ENCODE measurements around the gene KCNJ15. TPM values are rescaled to one million over a fixed set of nuclear protein-coding genes. Genes with fewer than 3 reads are reported as not detected.

The KCNJ15 gene
- total RNA-seq, 1 donor from 2014 or later = 0.46 TPM

DNA sequence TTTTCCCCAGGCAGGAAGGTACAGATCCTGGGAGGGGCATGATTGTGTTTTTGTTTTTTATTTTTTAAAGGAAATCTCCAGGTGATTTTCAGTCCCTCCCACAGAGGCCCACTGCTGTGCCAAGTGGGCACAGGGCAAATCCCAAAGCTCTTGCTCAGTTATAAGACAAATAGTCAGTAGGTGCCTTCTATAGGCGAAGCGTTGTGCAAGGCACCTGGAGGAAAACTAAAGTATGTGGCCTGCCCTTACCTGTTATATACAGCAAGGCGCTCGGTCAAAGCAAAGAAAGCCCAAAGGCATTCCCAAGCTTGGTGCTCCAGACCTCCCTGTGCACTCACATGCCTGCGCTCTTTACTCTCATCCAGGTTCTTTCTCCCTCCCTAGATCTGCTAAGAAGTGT is 81.0 kb downstream of the KCNJ15 start:
- DNase-seq (ENCODE audit: missing footprints) (no peak), ATAC-seq (no peak)
- intact Hi-C loops (cut with DNase I) = no loop called here

DNA sequence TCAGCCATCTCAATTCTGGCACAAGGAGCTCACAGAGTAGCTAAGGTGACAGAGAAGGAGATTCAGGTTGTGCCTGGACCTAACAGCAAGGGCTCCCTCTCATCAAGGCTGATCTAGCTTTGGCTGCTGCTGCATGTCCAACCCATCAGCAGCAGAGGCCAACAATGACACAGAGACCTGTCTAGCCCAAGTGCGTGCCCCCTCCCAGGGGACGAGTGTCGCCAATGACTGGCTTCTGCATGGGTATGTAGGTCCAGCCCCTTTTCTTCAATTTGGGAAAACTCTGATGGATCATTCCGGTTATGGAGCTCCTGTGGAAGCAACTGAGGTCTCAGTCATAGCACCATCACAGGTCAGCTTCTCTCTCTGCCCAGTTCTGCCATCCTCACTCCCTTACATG is 83.3 kb downstream of the KCNJ15 start:
- intact Hi-C loops (cut with DNase I) = no loop called here
- DNase-seq (ENCODE audit: missing footprints) (no peak), ATAC-seq (no peak)

DNA sequence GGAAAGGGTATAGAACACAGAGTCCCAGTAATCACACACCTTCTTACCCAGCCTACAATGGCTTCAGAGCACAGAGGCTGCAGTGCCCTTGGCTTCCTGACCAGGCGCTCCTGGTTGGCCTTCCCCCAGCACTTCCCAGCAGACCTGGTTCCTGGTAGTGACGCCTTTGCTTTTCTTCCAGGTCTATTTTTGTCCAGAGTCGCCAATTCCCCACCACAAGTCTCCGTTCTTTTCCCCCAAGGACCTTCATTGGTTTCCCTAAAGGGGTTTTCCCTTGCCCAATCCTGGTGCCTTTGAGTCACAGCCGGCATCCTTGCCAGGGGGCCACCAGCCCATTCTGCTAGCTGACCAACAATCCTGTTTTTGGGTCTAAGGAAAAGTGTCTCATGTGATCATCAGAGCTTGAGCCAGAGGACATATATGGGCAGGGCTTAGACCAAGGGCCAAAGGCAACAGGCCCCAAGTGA is 84.8 kb downstream of the KCNJ15 start:
- peak; percentile 42 for ATAC-seq
- intact Hi-C loops (cut with DNase I) = no loop called here
- no peak for DNase-seq (ENCODE audit: missing footprints)

DNA sequence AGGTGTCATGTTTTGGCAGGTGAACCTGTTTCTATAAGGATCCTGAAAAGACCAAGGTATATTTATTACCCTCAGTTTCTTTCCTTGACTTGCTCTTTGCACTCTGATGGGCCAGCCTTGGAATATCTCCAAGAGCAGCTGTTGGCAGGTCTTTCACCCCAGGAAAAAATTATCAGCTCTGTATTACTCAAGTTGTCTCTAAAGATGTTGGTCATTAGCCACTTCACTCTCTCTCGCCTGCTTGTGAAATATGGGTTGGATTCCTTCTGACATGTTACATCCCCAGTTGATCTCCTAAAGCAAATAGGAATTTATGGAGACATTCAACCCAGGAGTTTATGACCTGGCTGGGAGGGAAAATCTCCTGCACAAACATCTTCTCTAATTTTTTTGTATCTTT is 85.9 kb downstream of the KCNJ15 start:
- no peak for ATAC-seq
- DNase-seq (ENCODE audit: missing footprints) = no peak

DNA sequence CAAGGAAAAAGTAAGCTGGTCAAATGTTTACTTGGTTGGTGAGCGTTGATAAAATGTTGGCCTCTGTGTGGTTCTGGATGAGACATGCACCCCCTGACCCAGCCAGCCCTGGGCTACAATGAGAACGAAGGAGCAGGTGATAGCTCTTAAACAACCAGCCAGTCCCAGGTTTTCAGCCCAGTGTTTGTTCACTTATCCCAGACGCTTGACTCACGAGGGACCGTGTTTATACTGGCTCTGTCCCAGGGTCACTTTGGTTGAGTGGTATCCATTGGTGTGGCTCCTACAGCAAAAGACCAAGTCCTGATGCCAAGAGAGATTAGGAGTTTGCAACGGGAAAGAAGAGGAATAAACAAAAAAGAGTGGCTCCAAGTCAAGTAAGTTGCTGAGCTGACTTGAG is 86.9 kb downstream of the KCNJ15 start:
- DNase-seq (ENCODE audit: missing footprints) = no peak
- intact Hi-C loops (cut with DNase I) = no loop called here
- ATAC-seq = no peak

More for the DNA sequence above, 85.9 kb downstream of the KCNJ15 start:
- intact Hi-C loops (cut with DNase I) = no loop called here

DNA sequence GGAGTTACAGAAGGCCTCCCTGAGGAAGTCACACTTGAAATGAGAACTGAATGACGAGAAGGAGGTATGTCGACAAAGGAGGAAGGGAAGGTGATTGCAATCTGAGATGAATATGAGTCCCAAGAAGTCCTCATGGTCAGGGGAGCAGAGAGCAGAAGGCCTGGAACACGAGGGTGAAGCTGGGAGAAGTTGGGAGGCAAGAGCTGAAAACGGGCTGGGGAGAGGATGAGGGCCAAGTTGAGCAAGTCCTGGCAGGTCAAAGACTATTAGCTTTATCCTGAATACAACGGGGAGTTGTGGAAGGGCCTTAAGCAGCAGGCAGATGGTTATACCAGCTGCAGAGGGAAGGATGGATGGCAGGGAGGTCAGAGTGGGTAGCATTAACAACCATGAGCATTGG is 89.5 kb downstream of the KCNJ15 start:
- DNase-seq (ENCODE audit: missing footprints) (no peak), ATAC-seq (no peak)
- intact Hi-C loops (cut with DNase I) = loop anchor here (5.0 kb wide), 1 partner anchor 49 kb away; no protein-coding TSS in a partner anchor

DNA sequence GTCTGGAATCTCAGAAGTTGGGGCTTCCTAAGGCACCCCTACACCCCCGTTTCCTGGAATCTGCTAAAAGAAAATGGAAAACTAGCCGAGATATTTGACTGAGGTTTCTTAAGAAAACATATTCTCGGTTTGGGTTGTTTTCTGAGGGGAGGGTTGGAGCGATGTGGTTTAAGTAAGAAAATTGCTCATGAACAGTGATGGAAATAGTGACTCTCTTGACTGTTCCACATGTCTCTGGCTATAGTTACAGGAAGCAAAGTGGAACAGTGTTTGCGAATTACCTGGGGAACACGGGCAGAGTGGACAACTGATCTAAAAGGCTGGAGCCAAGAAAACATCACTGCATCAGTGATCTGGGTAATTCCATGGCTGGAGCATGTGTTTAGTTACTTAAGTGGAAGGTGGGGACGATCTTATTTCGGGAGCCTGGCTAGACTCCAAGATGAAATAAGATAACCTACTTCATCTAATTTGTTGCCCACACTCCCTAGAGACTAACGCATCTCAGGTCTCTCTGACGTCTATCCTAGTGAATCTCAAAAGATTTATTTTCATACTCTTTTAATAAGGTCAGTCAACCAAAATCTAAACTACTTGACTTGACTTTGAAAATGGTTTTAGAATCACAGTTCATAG is 92.4 kb downstream of the KCNJ15 start:
- no peak for DNase-seq (ENCODE audit: missing footprints)
- intact Hi-C loops (cut with DNase I) = loop anchor here (5.0 kb wide), 1 partner anchor 52 kb away; no protein-coding TSS in a partner anchor
- no peak for ATAC-seq

DNA sequence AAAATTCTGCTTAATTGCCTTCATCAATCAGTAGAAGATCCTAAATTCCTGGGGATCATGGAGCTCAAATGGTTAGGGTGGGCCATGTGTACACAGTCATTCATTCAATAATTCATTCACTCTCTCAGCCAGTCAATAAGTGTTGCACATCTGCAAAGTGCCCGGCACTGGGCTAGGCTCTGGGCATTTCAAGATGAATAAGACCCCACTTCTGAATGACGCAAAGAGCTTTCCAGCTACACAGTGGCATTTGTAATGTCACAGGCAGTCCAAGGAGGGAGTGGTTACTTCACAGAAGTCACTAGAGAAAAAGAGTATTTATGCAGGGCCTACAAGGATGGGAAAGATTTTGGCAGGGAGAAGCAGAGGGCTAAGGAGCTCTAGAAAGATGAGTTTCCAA is 93.2 kb downstream of the KCNJ15 start:
- intact Hi-C loops (cut with DNase I) = loop anchor here (5.0 to 10.0 kb wide), 3 partner anchors 53 to 675 kb away; no protein-coding TSS in a partner anchor
- DNase-seq (ENCODE audit: missing footprints) (no peak), ATAC-seq (no peak)

DNA sequence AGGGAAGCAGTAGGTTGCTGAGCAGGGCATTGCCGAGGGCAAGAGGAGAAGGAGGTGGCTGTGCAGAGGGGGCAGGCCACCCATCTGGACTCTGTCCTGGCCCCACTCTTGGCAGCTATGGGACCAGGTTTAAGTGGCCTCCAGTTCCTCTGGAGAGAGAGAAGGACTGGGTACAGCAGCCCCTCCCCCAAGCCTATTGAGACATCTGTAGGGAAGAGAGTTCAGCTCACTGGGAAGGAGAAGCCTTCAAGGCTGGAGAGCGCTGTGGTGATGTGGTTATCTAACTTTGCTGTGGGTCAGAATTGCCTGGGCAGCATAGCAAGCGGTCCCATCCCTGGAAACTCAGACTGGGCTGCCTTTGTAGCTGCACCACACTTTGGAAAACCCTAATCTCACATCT is 93.9 kb downstream of the KCNJ15 start:
- no peak for DNase-seq (ENCODE audit: missing footprints)
- intact Hi-C loops (cut with DNase I) = loop anchor here (10.0 kb wide), 2 partner anchors 646 to 676 kb away; no protein-coding TSS in a partner anchor
- ATAC-seq = no peak

DNA sequence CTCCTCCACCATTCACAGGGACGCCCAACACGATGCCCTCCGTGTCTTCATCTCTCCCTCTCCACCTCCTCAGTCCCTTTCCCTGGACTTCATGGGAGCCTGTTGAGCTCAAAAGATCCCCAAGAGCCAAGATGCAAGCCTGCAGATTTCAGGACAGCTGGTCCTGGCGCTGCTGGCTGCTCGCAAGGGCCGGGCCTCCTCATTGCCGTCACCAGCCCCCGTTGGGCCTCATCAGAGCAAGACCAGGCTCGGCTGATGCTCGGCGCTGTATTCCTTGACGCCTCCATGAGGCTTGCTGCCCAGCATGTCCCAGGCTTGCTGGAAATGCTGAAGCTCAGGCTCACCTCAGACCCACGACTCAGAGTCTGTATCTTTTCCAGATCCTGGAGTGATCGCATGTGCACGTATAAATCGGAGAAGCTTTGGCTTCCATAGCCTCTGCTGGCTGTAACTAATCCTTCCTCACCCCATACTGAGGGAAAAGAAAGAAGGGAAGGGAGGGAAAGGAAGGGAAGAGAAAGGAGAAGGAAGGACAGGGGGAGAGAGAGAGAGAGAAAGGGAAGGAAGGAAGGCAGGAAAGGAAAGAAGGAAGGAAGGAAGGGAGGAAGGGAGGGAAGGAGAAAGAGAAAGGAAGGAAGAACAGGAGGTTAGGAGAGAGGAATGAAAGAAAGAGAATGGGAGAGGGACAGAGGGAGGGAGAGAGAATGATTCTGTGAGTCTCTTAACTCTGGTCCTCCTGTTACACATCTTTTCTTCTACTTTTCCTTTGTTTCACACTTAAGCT is 94.6 kb downstream of the KCNJ15 start:
- ATAC-seq = no peak
- peak; percentile 72 for DNase-seq (ENCODE audit: missing footprints)
- intact Hi-C loops (cut with DNase I) = loop anchor here (10.0 kb wide), 2 partner anchors 647 to 677 kb away; no protein-coding TSS in a partner anchor

DNA sequence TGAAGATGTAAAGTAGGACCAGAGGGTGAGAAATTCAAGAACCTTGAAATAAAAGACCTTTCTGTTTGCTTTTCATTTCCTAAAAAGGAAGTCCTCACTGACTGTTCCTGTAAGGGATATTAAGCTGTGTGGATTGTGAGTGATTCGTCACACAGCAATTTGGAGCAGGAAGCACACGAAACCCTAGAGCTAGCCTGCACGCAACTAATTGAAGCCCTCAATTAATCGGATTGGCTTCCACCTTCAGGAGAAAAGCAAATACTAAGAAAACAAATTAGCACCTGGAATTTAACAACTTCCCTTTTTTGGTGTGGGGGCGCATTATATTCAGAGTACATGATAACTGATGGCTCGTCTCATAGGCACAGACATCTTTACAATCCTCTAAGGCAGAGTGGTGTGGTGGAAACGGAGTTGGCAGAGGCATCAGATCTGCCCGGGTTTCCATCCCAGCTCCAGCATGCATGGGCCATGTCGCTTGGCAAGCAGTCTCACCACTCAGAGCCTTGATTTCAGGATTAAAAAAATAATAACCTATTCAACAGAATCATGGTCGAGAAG is 95.2 kb downstream of the KCNJ15 start:
- no peak for ATAC-seq
- intact Hi-C loops (cut with DNase I) = loop anchor here (1.0 to 10.0 kb wide), 4 partner anchors 133 to 677 kb away; no protein-coding TSS in a partner anchor
- DNase-seq (ENCODE audit: missing footprints) = no peak

DNA sequence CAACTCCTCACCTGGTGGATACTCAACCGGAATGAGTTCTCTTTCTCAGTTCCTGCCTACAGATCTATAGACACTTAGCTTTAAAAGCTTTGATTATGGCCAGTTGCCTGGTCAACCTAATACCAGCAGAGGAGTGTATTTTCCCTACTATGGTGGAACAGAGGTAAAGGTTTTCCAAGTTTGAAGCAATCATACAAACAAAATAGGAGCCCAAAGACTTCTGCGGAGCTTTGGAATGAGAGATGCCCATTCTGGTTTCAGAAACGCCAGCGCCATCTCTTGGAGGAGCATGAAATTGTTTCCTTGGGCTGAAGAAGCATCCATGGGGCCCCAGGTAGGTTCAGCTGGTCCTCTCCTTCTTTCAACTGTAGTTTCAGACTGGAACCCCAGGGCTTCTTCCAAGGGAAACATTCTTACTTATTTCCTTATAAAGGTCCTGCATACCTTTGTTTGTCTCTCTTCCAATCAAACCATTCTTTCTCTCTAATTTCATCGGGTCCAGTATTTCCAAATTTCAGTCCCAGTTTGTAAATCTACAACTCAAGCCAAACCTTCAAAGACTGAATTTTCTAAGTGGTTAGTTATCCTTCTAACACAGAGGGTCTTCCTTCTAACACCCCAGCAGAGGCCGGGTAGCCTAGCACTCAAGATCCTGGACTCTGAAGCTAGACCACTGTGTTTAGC is 95.9 kb downstream of the KCNJ15 start:
- DNase-seq (ENCODE audit: missing footprints) = peak; percentile 70
- ATAC-seq = no peak
- intact Hi-C loops (cut with DNase I) = loop anchor here (1.0 to 10.0 kb wide), 4 partner anchors 133 to 678 kb away; no protein-coding TSS in a partner anchor

DNA sequence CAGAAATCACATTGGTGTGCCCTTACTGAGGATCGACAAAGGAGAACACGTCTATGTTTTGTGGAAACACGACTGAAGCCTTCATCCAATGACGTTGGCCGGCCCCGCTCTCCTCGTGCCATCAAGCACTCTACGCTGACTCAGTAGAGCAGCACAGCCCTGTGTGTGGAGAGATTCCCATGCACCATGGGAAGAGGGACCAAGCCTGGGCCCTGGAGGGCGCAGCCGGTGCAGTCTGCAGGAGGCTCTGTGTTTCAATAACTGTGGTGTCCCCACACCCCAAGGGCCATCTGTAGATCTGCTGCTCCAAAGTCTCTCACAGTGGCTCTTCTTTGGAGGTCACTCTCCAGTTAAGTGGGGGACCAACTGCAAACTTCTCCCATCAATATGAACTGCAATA is 97.4 kb downstream of the KCNJ15 start:
- intact Hi-C loops (cut with DNase I) = loop anchor here (10.0 kb wide), 2 partner anchors 649 to 679 kb away; no protein-coding TSS in a partner anchor
- no peak for ATAC-seq
- no peak for DNase-seq (ENCODE audit: missing footprints)

DNA sequence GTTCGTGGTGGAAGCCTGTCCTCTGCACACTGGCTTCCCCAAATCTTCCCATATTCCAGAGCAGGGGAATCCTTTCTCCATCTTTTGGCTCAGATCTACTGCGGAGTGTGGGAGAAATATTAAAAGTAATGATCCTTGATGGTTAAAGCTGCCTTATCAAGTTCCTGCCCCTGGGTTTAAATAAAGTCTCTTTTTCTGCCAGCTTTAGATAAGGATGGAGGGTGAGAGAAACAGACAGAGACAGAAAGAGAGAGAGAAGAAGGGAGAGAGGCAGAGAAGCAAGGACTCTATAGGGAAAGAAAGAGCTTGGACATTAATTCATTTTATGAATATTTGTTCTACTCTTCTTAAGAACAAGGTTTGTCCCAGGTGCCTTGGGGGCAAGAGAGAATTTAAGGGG is 98.0 kb downstream of the KCNJ15 start:
- intact Hi-C loops (cut with DNase I) = loop anchor here (10.0 kb wide), 2 partner anchors 650 to 680 kb away; no protein-coding TSS in a partner anchor
- DNase-seq (ENCODE audit: missing footprints) (no peak), ATAC-seq (no peak)

DNA sequence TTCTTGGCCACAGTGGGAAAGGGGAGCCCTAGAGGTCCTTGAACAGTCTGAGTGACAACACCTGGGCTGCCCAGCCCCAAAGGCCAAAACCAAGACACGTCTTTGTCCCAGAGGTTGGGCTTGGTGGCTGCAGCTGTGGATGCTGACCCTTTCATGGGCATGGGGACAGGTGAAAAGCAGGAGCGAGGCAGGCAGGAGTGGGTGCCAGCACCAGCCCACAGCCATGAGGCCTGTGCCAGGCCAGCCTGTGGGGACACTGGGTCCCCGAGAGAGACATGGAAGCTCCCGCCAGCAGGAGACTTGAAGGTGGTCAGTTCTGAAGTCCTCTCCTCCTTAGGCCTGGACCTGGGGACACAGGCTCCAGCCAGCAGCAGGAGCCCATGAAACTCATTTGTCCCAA is 98.6 kb downstream of the KCNJ15 start:
- ATAC-seq (no peak), DNase-seq (ENCODE audit: missing footprints) (no peak)
- intact Hi-C loops (cut with DNase I) = loop anchor here (10.0 kb wide), 2 partner anchors 651 to 681 kb away; no protein-coding TSS in a partner anchor

DNA sequence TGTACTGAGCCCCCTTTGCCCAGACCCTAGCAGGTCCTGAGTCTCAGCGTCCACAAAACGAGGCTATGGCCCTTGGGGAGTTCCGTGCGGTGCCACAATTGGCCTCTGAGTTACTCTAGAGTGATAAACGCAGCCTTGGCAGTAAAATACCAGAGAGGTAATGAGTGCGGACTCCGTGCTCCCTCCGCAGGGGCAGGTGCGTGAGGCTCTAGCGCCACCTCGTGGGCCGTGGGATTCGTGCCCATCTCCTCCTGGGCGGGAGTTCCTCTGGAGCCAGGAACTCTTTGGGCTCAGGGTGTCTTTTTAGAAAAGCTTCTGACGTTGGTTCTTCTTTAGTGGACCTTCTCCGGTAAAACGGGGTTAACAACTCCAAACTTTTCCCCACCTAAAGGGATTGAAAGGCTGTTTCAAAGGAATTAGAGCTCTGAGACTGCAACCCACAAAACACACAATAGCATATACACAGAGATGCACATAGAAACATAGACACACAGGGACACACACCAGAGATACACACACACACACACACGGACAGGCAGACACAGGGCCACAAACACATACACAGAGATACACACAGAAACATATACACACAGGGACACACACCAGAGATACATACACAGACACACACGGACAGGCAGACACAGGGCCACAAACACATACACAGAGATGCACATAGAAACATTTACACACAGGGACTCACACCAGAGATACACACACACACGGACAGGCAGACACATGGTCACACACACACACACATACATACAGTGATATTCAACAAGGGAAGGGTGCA is 99.4 kb downstream of the KCNJ15 start:
- intact Hi-C loops (cut with DNase I) = loop anchor here (1.0 to 10.0 kb wide), 3 partner anchors 197 to 681 kb away; no protein-coding TSS in a partner anchor
- ATAC-seq (peak; percentile 70), DNase-seq (ENCODE audit: missing footprints) (peak; percentile 92)

Measured in Right ventricle myocardium inferior (tissue), 1 donor.